Right lung (tissue), 10 donors: ENCODE data around the gene UCKL1. TPM values are rescaled to one million over a fixed set of nuclear protein-coding genes. Genes with fewer than 3 reads are reported as not detected.
A peak's percentile ranks its signal among the peaks of the same experiment; 100 is the strongest.
"Not testable (repeated sequence)": the region's sequence is repeated elsewhere in the genome, so short reads cannot be mapped to it uniquely, and the experiment has no call there.

Source experiments
- DNase-seq, 2 donors: peaks; one replicate each; pipeline ENCODE4 v3.0.0-alpha.2; 2013
- long read RNA-seq, 8 donors: transcript quantifications; one replicate each; lab custom pipeline, GENCODE V29; 2026
- polyA plus RNA-seq, 5 donors: library from polyadenylated mRNA; unstranded; fragments of 120-200 nt; gene quantifications; one replicate each; pipeline versions ENCODE4 v1.2.1 to v1.2.3, GENCODE V29; 2013; ENCODE audit warnings: inconsistent platforms in 1 of 5, low replicate concordance in 1 of 5; ENCODE audit not compliant: insufficient read length in 5 of 5, insufficient read depth in 1 of 5

The UCKL1 gene
- polyA plus RNA-seq: 10 to 100 TPM; 41.7 to 65.3 (median 56.1) TPM
- long read RNA-seq, donor 1: 0 reads
- long read RNA-seq, donor 2: 0 reads
- long read RNA-seq, donor 3, partial matches to known transcripts: 11 of 17 reads
- long read RNA-seq, donor 3, other reads (novel, unspliced or antisense): 6 of 17 reads
- long read RNA-seq, donor 4, partial matches to known transcripts: 91 of 170 reads
- long read RNA-seq, donor 4, other reads (novel, unspliced or antisense): 79 of 170 reads
- long read RNA-seq, donor 5, partial matches to known transcripts: 5 of 5 reads
- long read RNA-seq, donor 5, other reads (novel, unspliced or antisense): 0 of 5 reads
- long read RNA-seq, donor 6, partial matches to known transcripts: 11 of 22 reads
- long read RNA-seq, donor 6, other reads (novel, unspliced or antisense): 11 of 22 reads
- long read RNA-seq, donor 7, partial matches to known transcripts: 0 of 2 reads
- long read RNA-seq, donor 7, other reads (novel, unspliced or antisense): 0 of 2 reads
- long read RNA-seq, donor 8: 0 reads

DNA sequence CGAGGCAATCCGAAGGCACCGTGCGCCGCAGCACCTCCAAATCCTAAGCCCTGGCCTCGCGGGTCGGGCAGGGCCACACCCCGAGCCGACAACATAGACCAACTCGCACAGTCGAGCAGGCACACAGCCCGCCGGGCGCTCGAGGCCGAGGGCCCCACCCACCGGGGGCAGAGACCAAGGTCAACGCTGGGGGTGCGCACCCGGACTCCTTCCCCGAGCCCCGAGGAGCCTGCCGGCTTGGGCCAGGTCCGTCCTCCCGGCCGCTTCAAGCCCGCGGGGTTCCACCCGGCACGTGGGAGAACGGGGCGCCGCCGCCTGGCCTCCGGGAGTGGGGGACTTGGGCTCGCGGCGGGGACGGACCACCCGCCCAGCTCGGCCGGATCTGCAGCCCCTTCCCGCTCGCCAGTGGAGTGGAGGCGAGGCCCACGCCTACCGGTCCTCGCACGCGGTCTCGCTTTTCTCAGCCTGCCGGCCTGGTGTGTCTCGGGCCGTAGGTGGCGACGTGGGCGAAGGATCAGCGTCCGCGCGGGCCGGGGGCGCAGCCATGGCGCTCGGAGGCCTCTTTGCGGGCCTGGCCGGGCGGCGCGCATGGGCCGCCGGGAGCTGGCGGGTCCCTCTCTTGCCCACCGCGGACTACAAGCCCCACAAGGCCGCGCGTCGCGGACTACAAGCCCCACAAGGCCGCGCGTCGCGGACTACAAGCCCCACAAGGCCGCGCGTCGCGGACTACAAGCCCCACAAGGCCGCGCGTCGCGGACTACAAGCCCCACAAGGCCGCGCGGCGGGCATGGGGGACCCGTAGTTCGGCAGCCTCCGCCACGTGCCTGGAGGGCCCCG lies at the start of gene UCKL1:
Gene UCKL1 (minus strand): TSS at position 590 of the 837 bp plus-strand sequence. CDS start 44 bp downstream, at position 546.
- DNase-seq: peak; percentile 88 to 91

- no peak for DNase-seq
Measured at GRCh38 chr20:64005394-64005793, 49.2 kb upstream of the UCKL1 start.

DNA sequence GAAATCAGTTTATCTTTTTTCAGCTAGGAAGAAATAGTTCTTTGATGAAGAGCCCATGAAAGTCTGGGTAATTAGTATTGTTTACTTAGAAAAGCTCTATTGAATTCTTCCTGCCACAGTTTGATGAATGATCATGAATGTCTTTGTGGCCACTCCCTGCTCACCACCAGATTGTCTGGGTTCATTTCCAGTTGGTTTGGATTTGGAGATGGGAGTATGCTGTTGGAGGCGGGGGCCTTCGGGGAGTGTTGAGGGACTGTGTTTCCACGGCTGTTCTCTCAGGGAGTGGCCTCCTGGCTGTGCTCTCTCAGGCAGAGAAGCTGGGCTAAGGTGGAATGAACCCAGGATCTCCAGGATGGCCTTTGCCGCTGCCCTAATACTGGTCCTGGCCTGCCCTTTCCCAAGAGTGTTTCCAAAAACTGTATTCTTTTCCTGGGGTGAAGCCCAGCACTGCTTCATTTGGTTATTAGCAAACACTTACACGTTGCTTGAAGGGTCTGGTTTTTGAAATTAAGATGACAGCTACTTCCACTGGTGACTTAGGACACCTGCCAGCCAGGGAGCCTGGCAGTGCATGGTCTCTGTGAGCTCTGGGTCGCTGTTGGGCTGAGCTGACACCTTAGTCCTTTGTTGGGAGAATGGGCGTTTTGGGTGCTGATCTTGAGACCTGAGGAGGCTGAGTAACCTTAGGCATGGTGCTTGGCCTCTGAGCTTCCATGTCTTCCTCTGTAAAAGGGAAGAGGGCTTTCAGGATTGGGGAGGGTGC lies 47.9 kb upstream of the UCKL1 start:
- DNase-seq: no peak

DNA sequence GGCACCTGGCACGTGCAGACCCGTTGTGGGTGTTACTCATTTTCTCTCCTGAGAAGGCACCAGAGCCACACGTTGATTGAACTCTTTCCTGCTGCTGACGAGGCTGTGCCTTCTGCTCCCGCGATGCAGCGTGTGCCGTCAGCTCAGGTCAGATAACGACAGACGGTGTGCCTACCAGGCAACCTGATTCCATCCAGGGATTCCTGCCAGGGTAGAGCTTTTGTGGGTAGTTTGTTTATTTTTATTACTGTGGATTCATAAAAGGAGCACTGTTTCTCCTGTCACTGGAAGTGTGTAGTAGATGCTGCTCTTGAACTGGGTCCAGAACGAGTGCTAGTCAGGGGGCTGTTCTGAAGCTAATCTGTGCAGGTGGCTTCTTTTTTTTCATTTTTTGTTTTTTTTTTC lies 45.4 kb upstream of the UCKL1 start:
- no peak for DNase-seq

DNA sequence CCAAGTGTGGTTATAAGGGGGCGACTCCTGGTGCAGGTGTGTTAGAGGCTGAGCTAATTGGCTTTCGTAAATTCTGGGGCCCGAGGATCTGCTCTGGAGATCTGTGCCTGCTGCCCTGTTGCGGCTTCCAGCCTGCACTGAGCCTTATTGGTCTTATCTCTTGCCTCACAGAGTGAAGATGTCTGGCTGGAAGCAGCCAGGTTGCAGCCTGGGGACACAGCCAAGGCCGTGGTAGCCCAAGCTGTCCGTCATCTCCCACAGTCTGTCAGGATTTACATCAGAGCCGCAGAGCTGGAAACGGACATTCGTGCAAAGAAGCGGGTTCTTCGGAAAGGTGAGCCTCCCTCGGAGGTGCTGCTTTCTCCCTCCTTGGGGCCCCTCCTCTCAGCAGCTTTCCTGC lies 44.7 kb upstream of the UCKL1 start:
- DNase-seq: no peak

DNA sequence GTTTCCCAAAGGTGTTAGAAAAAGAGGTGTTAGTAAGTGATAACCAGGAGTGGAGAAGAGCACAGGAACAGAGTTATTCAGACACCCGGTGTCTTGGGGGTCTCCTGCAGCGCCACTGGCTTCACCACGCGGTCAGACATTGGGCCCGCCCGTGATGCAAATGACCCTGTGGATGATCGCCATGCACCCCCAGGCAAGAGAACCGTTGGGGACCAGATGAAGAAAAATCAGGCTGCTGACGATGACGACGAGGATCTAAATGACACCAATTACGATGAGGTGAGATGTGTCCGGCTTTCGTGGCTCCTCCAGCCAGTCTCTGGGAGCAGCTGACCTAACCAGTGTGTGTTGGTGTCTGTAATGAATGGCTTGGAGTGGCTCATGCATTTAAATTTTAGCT lies 26.7 kb upstream of the UCKL1 start:
- no peak for DNase-seq

- DNase-seq: peak; percentile 92 to 93
Measured at GRCh38 chr20:63980806-63981728, 24.9 kb upstream of the UCKL1 start, which contains the start of gene PRPF6. PRPF6 (plus strand) TSS chr20:63981132; CDS start chr20:63981246, 114 bp downstream.

GRCh38 chr20:63980317-63980805 lies 24.1 kb upstream of the UCKL1 start:
- no peak for DNase-seq

GRCh38 chr20:63979557-63980316 lies 23.5 kb upstream of the UCKL1 start, which contains the start of gene SAMD10:
SAMD10 (minus strand) TSS chr20:63979642; CDS start chr20:63979467, 175 bp downstream.
- peak in 1 of 2 donors; percentile 62 for DNase-seq

GRCh38 chr20:63979229-63979556 lies 23.0 kb upstream of the UCKL1 start:
- DNase-seq: no peak

DNA sequence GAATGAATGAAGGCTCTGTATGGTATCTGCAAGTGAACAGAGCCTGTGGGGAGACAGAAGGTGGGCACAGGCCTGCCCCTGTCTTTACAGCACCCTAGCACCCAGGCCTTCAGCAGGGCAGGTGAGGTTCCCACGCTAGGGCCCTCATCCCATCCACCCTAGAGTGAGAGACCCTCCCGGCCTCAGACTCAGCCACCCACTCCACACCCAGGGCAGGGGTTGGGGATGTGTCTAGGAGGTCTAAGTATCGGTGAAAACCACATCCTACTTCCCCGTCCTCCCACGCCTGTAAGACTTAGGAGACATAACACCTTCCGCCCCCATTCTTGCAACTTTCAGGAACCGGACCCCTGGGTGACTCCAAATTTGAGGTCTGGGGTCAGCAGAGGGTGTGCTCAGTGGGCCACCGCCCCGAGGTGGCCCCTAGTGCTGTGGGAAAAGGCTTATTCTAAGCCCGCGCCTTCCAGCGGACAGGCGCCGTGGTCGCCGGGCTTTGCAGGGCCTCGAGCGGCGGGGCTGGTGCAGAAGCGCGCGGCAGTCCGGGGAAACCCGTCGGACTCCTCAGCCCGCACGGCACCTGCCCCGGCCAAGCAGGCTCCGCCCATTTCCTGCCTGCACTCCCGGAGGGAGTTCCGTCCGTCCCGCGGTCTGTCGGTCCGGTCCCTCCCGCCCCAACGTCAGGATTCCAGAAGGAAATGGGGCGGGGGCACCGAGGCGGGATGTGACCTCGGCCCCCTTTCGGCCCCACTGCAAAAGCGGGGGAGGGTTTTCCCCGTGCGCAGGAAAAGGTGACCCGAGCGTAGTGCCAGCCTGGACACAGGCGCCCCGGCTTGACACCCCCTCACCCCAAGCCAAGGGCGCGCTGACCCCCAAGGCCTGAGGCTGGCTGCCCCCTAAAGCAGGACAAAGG lies 22.4 kb upstream of the UCKL1 start:
- DNase-seq: no peak

DNA sequence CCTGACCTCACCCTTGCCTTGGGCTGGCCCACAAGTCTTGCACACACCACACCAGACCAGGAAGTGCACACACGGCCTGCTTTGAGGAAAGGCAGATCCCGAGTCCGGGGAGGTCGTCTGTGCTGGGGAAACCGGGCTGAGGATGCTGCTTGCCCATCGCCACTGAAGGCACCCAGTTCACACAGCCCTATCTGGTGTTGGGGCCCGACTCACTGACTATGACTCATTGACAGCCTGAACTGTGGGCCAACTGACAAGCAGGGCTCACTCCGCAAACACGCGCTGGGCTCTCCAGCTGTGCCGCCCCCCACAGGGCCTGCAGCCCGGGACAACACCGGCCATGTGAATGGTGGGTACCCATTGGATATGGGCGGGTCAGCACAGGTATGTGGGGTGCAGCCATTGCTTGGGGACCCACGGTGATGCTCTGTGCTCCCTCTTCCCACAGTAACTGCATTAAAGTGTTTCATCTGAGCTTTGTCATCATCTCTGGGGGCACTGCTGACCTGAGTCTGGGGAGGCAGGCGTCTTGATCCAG lies 21.6 kb upstream of the UCKL1 start:
- no peak for DNase-seq

GRCh38 chr20:63976980-63977738 lies 20.9 kb upstream of the UCKL1 start:
- DNase-seq: no peak

DNA sequence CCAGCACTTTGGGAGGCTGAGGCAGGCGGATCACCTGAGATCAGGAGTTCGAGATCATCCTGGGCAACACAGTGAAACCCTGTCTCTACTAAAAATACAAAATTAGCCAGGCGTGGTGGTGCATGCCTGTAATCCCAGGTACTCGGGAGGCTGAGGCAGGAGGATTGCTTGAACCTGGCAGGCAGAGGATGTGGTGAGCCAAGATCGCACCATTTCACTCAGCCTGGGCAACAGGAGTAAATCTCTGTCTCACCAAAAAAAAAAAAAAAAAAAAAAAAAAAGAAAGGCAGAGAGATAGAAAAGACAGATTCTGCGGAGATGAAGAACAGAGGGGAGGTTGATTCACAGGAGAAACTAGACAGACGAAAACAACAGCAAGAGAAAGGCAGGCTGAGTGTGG lies 20.3 kb upstream of the UCKL1 start:
- not testable (repeated sequence) for DNase-seq

DNA sequence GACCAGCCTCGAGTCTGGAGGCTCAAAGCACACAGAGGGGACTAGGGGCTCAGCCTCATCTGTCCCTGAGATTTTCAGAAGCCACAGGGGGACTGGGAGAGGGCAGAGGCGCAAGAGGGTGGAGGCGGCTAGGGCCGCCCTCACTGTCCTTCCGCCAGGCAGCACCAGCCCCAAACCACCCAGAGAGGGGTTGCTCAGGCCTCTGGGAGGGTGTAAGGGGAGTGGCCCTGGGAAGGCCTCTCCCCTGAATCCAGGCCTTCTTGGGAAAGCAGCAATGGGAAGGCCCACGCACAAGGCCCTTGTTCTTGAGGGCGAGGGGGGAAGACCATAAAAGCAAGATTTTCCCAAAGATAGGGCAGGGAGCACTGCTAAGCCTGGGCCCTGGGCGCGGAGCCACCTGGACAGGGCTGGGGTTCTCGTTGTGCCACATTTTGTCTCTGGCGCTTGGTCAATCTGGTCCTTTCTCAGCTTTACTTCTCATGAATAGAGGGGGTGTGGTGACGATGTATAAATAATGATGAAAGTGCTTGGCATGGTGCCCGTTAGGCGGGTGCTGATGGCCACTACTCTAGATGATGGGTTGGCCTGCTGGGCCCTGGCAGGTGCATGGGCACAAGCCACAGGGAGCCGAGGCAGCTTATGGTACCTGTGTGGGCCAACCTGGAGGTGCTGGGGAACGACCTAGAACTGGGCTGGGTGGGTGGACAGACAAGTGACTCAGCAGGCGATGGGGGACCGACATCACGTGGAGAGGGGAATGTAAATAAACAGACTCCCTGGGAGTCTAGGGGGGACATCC lies 18.4 kb upstream of the UCKL1 start:
- DNase-seq: no peak

DNA sequence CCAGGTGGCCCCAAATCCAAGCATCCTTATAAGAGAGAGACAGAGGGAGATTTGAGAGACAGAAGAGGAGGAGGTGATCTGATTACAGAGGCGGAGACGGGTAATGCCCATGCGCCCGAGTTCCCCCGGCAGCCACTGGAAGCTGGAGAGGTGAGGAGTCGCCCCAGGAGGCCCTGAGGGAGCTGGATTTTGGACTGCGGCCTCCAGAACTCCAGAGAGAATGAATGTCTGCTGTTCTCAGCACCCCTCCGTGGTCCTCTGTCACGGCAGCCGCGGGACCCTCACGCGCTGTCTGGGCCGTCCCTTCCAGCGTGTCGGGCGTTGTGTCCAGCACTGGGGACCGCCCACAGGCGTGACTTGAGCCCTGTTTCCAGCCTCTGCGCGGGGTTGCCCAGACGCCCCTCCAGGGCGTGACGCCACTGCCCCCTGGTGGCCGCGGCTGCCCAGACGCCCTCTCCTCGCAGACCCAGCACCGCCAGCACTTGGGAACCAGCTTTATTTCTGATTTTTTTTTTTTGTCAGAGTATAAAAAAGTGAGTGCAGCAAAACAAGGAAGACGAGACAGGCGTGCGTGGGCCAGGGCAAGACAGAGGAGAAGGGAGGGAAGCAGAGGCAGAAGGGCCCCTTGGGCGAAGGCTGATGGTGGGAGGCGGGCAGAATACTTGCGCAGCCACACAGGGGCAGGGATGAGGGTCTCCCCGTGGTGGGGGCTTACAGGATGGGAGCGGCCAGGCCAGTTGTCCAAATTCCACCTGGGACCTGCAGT lies 17.6 kb upstream of the UCKL1 start:
- DNase-seq: peak; percentile 85 to 86
